ENCODE results near the gene TXNRD2. TPM values are rescaled to one million over a fixed set of nuclear protein-coding genes. Genes with fewer than 3 reads are reported as not detected.

TXNRD2 gene
- total RNA-seq, 1 experiment from 2014 or later = 39.5 TPM

- no peak for DNase-seq (ENCODE audit: low read depth)
Measured at GRCh38 chr22:19966908-19967750, 25.5 kb upstream of the TXNRD2 start.

- DNase-seq (ENCODE audit: low read depth) = no peak
Measured at GRCh38 chr22:19965771-19966709, 24.4 kb upstream of the TXNRD2 start.

DNA sequence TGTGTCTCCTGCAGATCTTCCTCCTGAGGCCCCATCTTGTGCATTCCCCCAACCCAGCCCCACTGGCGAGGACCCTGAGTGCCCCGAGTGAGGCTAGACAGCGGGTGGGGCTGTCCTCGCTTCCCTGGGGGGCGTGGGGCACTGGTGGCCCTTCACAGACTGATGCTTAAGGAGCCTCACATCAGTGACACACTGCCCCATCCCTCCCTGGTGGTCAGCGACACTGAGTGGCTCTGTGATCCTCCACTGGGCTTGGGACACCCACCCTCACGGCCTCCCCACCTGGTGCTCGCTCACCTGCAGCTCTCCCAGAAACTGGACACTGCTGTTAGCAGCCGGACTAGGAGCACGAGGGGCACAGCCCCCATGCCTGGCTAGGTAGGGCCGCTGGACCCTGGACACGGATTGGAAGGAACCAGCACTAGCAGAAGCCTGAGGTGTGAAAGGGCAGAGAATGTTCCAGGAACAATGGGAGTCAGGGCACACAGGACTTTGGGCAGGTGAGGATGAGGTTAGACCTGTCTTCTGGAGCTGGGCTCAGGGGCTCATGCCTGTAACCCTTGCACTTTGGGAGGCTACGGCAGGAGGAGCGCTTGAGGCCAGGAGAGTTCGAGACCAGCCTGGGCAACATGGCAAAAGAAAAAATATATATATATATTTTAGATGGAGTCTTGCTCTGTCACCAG is 23.2 kb upstream of the TXNRD2 start:
- DNase-seq (ENCODE audit: low read depth) = no peak

DNA sequence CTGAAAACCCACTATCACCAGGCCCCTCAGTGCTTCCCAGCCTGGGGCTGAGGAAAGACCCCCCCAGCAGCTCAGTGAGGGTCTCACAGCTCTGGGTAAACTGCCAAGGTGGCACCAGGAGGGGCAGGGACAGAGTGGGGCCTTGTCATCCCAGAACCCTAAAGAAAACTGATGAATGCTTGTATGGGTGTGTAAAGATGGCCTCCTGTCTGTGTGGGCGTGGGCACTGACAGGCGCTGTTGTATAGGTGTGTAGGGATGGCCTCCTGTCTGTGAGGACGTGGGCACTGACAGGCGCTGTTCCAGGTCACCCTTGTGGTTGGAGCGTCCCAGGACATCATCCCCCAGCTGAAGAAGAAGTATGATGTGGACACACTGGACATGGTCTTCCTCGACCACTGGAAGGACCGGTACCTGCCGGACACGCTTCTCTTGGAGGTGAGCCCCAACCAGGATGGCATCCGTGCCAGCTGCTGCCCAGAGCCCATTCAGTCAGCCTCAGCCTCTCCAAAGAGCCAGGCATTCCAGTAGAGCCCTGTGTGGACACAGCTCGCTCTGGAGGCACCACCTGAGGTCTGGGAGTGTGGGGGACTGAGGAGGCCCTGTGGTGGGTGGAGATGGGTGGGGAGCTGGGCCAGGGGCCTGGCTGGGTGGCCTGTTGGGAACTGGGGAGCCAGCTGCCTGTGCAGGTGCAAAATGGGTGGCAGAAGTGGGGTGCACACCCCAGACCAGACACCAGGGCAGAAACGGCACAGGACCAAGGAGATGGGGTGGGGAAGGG is 22.4 kb upstream of the TXNRD2 start:
- no peak for DNase-seq (ENCODE audit: low read depth)

DNA sequence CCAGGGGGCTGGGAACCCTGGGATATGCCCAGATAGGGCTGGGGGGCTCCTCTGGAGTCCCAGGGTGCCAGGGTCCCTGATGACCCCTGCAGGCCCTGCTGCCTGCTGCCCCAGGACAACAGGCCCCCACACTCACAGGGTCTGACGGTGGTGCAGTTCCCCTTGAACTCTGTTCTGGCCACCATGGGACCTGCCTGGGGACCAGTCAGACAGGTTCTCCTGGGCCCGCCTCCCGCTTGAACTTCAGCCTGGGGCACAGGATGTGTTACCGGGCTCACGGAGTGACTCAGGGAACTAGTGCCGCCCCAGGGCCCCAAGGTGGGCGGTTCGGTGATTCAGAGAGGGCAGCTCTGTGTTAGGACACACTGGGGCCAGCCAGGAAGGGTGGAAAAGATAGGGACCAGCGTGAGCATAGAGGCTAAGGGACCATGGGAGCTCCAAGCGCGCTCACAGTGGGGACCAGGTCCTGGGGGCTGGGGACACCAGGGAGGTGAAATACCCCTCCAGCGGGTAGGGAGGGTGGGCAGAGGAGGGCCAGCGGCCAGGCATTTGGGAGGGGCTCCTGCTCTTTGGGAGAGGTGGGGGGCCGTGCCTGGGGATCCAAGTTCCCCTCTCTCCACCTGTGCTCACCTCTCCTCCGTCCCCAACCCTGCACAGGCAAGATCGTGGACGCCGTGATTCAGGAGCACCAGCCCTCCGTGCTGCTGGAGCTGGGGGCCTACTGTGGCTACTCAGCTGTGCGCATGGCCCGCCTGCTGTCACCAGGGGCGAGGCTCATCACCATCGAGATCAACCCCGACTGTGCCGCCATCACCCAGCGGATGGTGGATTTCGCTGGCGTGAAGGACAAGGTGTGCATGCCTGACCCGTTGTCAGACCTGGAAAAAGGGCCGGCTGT is 21.5 kb upstream of the TXNRD2 start:
- peak; percentile 59 for DNase-seq (ENCODE audit: low read depth)

- DNase-seq (ENCODE audit: low read depth) = peak; percentile 81
Measured at GRCh38 chr22:19962246-19962908, 20.8 kb upstream of the TXNRD2 start.

DNA sequence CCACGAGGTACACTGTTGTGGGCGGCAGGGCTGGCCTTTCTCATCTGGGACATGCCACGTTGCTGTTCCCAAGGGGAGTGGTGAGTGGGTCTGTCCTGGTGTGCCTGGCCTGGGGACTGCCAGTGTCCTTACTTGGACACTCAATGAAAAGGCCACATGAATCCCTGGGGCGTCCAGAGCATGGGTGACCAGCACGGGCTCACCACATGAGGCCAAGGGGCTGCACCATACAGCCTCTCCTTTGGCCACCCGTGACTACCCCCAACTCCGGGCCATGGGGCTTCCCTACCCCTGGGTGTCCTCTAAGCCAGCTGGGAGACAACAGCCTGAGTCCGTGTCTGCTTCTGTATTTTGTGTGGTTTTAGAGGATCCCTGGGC is 20.2 kb upstream of the TXNRD2 start:
- DNase-seq (ENCODE audit: low read depth) = no peak

GRCh38 chr22:19961201-19961580 is 19.6 kb upstream of the TXNRD2 start:
- DNase-seq (ENCODE audit: low read depth) = no peak

DNA sequence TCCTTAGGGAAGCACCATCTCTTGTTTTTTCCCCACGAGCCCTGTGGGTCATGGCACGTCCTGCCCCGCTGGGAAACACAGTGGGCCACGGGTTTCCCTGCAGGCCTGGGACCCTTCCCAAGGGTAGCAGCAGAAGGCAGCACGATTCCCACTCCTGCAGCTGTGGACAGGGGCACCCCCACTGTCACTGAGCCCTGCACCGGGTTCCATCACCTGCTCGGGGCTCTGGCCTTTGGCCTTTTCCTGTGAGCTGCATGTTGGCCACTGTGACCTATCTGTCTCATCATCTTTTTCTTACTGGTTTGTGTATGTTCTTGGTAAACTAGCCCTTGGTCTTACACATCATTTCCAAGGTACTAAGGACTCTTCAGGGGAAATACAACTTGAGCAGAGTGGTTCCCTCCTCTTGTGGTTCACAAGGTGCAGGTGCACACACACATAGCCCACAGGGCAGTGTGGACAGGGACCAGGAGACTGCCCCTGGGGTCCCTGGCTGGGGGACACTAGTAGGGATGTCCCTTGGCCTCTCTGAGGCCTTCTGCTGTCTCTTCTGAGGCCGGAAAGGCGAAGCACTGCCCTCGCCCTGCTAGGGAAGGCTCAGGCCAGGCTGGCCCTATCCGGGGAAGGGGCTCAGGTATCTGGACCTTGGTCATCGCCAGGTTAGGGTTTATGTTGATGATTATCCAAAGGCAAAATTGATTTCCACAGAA is 19.0 kb upstream of the TXNRD2 start:
- DNase-seq (ENCODE audit: low read depth) = no peak

GRCh38 chr22:19959587-19960490 is 18.2 kb upstream of the TXNRD2 start:
- DNase-seq (ENCODE audit: low read depth) = no peak

GRCh38 chr22:19959043-19959586 is 17.5 kb upstream of the TXNRD2 start:
- DNase-seq (ENCODE audit: low read depth) = no peak

- peak; percentile 77 for DNase-seq (ENCODE audit: low read depth)
Measured at GRCh38 chr22:19958083-19959042, 16.7 kb upstream of the TXNRD2 start.

DNA sequence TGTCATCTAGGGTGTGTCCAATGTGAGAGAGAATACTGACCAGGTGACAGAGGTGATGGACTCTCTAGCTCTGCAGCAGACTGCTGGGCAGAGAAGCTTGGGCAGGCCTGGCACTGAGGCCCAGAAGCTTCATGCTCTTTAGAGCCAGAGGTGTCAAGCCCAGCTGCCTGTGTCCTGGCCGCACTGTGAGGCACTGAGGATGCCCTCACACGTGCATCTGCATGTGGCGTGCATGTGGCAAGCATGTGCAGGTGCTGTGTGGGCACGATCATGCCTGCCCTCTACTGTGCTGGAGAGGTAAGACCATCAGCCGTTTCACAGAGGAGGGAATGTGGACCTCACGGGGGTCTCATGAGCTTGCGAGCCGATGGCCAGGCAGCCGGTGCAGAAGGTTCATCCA is 15.8 kb upstream of the TXNRD2 start:
- no peak for DNase-seq (ENCODE audit: low read depth)

DNA sequence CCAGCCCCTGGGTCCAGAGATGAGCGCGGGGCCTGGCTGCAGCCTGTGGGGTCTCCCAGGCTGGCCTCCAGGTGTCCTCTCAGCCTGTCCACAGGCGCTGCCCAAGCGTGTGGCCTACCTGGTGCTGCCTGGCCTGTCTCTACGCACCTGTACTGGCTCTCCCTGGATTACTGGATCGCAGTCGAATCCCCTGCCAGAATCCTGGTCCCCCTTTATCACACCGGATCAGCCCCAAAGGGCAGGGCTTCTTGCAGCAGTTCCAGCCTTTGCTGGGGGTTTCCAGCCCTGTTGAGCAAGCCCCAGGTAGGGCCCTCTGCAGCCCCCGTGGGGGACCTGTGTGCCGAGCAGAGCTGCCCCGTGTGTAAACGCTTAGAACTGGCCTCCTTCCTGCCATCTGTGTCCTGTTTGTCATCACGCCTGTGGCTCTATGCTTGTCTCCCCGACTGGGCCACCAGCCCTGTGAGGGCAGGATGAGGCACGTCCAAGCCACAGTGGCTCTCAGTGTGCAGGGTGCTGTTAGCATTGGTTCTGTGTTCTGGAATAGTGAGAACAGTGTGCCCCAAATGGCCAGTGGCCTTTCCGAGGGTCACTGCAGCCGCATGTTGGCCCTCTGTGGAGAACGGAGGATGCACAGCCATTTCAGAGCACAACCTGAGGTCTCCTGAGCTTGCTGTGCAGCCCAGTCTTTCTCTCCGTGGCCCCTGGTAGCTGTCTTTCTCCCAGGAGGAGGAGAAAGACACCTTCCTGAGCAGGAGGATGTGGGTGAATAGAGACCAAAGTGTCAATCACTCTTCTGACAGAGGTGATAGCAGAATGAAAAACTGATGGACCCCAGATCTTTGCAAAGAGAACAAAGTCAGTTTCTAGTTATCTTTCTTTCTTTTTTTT is 13.9 kb upstream of the TXNRD2 start:
- no peak for DNase-seq (ENCODE audit: low read depth)

DNA sequence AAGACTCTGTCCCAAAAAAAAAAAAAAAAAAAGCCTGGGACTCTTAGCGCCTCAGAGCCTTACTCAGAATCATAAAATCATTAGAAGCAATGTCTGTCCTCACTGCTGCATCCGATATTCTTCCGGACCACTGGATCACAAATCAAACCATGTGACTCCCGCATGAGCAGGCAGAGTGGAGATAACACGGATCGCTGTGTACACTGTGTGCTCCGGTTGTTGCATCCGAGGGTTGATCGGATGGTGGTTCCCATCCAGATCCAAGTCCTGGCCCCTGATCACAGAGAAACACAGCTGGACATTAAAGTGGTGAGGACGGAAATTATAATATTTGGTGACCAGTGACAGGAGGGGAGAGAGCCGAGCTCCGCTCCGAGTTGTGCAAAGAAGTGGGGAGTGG is 9.7 kb upstream of the TXNRD2 start:
- DNase-seq (ENCODE audit: low read depth) = no peak
